HK-2 (cell line): ENCODE results near the gene IRAG1.
"Not testable (repeated sequence)": the region's sequence is repeated elsewhere in the genome, so short reads cannot be mapped to it uniquely, and the experiment has no call there.

ENCODE experiments used
- DNase-seq: peaks from one replicate; pipeline ENCODE4 v3.0.0-alpha.2; 2018; ENCODE audit not compliant: unreplicated experiment

The IRAG1 gene

DNA sequence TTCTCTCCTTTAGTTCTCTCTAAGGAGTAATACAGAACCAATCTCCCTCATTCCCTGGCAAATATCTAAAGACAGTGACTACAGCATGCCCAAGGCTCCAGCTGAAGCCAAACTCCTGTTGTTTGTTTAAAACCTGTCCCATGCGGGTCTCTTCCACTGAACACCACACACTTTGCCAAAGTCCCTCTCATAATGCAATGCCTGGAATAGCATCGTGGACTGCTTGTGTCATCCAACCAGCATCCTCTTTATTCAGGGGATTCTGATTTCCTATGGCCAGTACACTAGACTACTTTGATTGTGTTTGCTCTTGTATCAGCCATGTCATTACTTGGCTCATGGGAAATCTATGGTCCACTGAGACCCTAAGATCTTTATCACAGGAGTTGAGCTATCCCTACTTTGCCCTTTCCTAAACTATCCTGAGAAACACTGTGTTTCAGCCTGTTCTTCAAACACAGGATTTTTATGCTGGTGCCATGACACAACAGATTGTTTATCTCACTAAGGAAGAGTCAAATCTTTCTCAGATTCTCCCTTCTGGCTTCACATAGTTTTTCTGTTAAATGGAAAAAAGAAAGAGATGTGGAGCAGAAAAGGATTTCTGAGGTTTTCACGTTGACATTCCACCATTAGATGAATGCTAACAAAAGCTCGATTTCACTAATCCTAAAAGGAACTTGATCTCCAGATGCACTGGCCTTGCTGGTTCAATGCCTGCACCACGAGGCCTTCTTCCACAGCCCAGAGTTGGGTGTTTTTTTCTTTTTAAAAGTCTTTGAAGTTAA lies 15.9 kb upstream of the IRAG1 start:
- no peak for DNase-seq

- DNase-seq = no peak
Observed at GRCh38 chr11:10708131-10708530, 14.6 kb upstream of the IRAG1 start.

DNA sequence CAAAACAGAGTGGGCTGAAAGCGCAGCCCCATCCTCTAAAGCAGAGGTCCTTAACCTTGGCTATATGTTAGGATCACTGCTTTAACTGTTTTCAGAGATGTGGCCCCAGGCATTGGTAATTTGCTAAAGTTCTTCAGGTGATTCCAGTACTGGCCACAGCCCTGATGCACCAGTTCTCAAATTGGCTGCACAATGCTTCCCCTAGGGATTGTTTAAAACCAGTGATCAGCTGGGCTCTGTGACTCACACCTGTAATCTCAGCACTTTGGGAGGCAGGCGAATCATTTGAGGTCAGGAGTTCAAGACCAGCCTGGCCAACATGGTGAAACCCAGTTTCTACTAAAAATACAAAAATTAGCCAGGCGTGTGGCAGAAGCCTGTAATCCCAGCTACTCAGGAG lies 8.4 kb upstream of the IRAG1 start:
- no peak for DNase-seq

- no peak for DNase-seq
Observed at GRCh38 chr11:10699072-10699471, 5.5 kb upstream of the IRAG1 start.

DNA sequence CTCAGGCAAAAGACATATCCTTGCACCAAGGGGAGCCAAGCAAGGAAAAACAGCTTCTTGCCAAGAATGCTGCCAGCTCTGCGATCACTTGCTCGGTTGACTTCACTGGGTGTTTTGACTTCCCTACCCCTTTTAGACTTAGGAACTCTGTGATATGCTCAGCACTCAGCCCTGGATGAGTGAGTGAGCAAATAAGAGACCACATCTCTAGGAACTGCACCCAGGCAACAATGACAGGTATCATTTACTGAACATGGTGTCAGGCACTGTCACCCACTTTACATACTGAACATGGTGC lies 3.7 kb upstream of the IRAG1 start:
- no peak for DNase-seq

- DNase-seq = no peak
Observed at GRCh38 chr11:10696468-10697322, 3.1 kb upstream of the IRAG1 start.

DNA sequence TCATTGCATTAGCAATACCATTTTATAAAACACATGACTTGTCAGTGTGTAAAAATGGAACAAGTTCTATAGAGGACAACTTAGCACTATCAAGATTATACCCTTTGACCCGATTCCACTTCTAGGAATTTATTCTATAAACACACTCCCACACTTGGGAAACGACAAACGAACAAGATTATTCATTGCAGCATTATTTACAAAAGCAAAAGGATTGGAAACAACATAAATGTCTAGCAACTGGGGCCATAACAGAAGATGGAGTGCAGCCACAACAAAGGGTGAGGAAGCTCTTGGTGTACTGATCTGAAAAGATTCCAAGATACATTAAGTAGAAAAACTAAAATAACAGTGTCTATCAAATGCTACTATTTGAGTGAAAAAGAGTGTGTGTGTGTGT lies 2.3 kb upstream of the IRAG1 start:
- DNase-seq = no peak

DNA sequence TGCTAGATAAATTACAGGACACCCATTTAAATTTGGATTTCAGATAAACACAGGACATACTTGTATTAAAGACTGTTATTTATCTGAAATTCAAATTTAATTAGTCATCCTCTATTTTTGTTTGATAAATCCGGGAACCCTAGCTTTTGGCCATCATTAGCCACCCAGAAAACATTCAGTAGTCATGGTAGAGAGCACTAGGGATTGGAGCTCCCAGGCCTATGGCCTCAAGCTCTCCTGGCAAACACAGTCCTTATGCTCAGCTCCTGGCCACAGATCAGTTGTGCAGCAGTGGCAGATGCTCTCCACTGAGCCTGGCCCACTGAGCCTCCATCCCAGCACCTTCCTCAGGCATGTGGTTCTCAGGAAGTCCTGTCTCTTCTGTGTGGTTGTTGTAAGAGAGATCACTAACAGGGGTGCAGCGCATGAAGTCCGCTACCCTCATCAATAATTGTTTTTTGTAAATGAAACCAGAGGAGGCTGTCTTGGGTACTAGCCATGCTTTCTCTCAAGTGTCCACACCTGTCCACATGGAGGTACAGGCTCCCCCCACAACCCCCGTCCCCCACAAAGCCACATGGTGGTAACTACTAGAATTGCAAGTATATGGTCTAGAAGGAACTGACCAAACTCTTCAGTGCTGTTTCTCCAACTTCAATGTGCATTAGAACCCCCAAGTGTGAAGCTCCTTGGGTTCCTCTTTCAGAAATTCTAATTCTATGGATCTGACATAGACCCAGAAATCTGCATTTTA lies 1.1 kb upstream of the IRAG1 start:
- no peak for DNase-seq

- DNase-seq = no peak
Observed at GRCh38 chr11:10692531-10693115, 932 bp downstream of the IRAG1 start.

DNA sequence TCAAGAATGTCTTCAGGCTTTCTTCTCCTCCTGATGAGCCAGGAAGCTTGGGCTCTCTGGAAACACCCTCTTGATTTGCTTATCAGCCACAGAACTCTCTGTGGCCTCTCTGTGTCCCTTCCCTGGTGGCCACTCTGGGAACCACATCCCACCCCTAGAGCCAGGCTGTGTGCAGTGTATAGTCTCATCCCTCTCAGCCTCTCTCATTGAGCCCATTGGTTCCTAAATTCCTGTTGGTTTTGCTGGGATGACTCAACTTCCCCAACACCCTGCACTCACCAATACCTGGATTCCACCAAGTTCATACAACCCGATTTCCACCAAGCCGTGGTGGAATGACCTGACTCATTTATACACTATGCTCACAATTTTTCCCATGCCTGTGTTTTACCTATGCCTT lies 5.2 kb downstream of the IRAG1 start:
- DNase-seq = peak; percentile 22

DNA sequence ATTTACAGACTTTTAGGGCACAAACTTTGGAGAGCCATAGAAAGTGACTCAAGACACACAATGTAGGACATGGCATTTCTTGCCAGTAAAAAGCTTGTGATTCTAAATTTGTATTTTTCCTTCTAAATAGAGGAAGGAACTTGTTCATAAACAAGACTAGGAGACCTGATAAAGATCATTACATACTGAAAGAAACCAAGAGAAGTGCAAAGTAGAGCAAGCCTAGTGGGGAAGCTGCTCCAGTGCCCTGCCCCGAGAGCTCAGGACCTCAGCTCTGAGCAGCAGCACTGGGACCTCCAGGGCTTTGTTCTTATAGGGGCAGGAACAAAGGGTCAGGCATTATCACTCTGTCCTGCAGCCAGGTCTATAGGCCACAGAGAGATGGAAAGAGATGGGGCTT lies 7.2 kb downstream of the IRAG1 start:
- DNase-seq = no peak

DNA sequence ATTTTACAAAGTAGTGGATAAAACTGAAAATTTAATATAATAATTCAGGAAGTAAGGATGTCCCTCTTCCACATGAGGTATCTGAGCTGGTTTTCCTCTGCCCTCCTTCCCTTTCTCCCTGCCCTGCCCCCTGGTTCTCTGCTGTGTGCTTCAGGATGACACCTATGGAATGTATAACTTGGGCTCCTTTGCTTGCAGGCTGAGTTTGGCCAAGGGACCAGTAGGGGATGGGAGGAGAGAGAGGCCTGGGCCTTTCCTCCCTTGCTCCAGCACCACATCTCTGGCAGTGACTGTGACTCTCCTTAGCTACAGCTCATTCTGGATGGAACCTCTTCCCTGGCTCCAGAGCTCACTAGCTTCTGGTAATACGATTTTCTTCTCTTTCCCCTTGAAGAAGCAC lies 10.1 kb downstream of the IRAG1 start:
- no peak for DNase-seq

DNA sequence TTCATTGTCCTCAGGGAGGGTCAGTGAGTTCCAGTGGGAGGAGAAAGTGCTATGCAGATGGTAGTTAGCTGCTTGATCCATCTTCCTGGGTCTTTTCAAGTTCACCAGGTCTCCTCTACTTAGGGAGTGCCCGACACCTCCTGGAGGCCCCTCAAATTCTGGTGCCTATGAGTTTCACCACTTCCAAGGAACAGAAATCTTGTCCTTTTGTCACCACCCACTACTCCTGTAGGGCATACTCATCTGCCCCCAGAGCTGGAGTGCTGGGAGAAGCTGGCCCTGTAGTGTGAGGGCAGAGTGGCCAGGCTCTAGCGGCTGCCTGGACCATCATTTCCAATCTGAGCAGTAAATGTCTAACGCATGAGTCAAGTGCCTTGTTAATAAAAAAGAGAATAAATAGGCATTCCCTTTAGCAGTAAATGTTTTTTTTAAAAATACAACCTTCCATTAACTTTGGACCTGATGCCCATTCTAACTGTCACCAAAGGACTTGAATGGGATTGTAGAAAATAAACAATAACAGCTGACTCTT lies 12.5 kb downstream of the IRAG1 start:
- DNase-seq = no peak

- not testable (repeated sequence) for DNase-seq
Observed at GRCh38 chr11:10680279-10680678, 13.3 kb downstream of the IRAG1 start.

GRCh38 chr11:10679644-10680043 lies 13.9 kb downstream of the IRAG1 start:
- no peak for DNase-seq

GRCh38 chr11:10678101-10678500 lies 15.5 kb downstream of the IRAG1 start:
- no peak for DNase-seq

DNA sequence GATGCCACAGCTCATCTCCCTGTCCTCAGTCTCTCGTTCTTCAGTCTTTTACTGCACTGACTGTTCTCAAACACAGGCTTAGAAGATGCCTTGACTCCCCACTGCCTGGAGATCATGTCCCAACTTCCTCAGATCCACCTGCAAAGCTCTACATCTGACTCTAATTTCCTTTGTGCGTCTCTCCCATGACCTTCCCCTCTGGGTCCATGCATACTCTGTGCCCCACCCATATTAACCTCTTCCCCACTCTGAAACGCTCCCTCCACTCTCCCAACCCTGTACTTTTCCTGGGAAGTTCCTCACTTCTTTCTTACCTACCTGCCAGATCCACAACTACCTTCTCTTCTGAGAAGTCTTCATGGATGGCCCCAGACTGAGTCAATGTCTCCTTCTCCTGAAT lies 16.6 kb downstream of the IRAG1 start:
- DNase-seq = no peak

- DNase-seq = no peak
Observed at GRCh38 chr11:10674911-10675440, 18.6 kb downstream of the IRAG1 start.

- DNase-seq = no peak
Observed at GRCh38 chr11:10674440-10674855, 19.1 kb downstream of the IRAG1 start.

- no peak for DNase-seq
Observed at GRCh38 chr11:10673501-10674062, 20.0 kb downstream of the IRAG1 start.

DNA sequence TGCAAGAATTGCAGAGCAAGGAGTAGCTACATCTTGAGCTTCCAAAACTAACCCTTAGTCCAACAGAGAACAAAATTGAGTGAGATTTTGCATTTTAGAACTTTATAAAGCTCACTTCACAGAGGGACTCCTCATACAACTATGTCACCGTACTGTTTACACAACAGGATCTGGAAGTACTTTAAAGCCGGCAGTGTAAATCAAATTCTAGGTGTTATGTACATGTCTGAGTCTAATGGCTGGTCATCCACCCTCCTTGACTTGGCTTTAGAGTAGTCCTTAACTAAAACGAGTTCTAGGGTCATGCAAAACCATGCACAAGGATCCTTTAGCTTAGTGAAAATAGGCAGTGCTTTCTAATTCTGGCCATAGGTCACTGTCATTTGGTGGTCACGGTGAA lies 23.5 kb downstream of the IRAG1 start:
- DNase-seq = no peak
